Fibroblast of mammary gland (primary cell): ENCODE measurements around the gene DENND1B.
A peak's percentile ranks its signal among the peaks of the same experiment; 100 is the strongest.

Experiments
- DNase-seq: peaks from one replicate; pipeline ENCODE4 v3.0.0-alpha.2; 2010; ENCODE audit warnings: low read depth
- H3K4me3 ChIP-seq: 2 replicates; pipeline ENCODE4 v1.5.1; 2011; ENCODE audit warnings: low read depth, mild to moderate bottlenecking, low read length, moderate library complexity; ENCODE audit not compliant: control insufficient read depth
- CTCF ChIP-seq: conservative IDR thresholded peaks from 2 replicates; pipeline ENCODE4 v1.5.1; 2011; ENCODE audit warnings: low read depth, low read length, inconsistent platforms; ENCODE audit not compliant: control insufficient read depth, insufficient read depth

The DENND1B gene

GRCh38 chr1:197561041-197561440 is 214.2 kb downstream of the DENND1B start:
- no peak overlapping the region for H3K4me3 ChIP-seq
- TF ChIP-seq CTCF, result no peak
- DNase-seq, result no peak

DNA sequence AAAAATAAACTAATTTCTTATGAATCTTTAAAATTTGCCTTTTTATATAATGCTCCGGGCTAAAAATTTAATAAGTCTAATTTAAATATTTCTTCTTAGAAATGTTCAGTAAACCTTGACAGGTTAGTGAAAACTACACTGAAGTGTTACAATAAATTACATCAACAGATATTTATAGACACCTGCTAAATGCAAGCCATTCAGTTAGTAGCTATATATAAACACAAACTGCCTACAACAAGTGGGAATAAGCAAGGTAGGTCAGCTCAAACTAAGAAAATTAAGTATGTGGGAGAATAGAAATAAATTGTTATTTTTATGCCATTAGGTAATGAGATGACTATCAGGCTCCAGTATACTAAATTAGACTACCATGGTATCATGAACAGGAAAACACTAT is 215.6 kb downstream of the DENND1B start:
- no peak for DNase-seq
- TF ChIP-seq CTCF, result no peak
- H3K4me3 ChIP-seq, result no peak overlapping the region

- no peak for DNase-seq
- H3K4me3 ChIP-seq, result no peak overlapping the region
- no peak for TF ChIP-seq CTCF
These were observed 216.0 kb downstream of the DENND1B start for GRCh38 chr1:197559244-197559643.

GRCh38 chr1:197557302-197557701 is 218.0 kb downstream of the DENND1B start:
- H3K4me3 ChIP-seq, result no peak overlapping the region
- peak; percentile 23 for DNase-seq
- no peak for TF ChIP-seq CTCF

- no peak for TF ChIP-seq CTCF
- no peak overlapping the region for H3K4me3 ChIP-seq
- no peak for DNase-seq
These were observed 222.0 kb downstream of the DENND1B start for GRCh38 chr1:197553281-197553680.

DNA sequence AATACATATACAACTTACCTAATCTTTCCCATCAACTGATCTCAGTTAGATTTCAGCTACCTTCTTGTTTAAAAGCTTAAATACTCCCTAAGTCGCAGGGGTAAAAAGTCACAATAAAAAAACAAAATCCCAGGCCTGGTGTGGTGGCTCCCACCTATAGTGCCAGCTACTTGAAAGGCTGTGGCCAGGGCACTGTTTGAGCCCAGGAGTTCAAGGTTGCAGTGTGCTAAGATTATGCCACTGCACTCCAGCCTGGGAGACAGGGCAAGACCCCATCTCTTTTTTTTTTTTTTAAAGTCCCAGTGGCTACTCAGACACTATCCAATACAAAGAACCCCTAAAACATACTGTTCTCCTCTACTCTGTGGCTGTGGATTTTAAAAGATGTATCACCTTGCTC is 228.3 kb downstream of the DENND1B start:
- no peak overlapping the region for H3K4me3 ChIP-seq
- no peak for TF ChIP-seq CTCF
- DNase-seq, result no peak

GRCh38 chr1:197544553-197544952 is 230.7 kb downstream of the DENND1B start:
- TF ChIP-seq CTCF, result no peak

More at GRCh38 chr1:197544553-197544952, 230.7 kb downstream of the DENND1B start:
- H3K4me3 ChIP-seq, result no peak overlapping the region
- no peak for DNase-seq
